Measurements from ENCODE around the gene PTTG1. TPM values are rescaled to one million over a fixed set of nuclear protein-coding genes. Genes with fewer than 3 reads are reported as not detected.
A peak's percentile ranks its signal among the peaks of the same experiment; 100 is the strongest.

The PTTG1 gene
- total and polyA plus RNA-seq, 7 donors, result 1.8 to 93.8 (median 11.9) TPM

DNA sequence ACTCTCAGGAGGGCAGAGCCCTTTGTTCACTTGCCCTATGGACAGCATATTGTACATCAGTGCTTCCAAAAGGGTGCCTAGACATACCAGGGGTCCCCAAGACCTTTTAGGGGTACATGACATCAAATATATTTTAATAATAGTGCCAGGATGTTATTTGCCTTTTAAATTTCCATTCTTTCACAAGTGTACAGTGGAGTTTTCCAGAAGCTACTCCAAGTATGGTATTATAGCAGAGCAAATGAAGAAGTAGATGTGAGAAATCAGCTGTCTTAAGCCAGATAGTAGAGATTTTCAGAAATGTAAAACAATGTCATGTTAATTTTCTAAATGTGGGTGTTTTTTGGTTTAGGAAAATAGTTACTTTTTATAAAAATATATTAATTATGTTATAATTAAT, 15.6 kb downstream of the PTTG1 start:
- Histone ChIP-seq H3K4me1 (peaks cover 0 to 7% (median 6%) of the 10 kb centered on the region in 4 donors), H3K9me3 (no peaks in the 10 kb centered on the region), H3K27ac (no peak overlapping the region), H3K4me3 (no peak overlapping the region), H3K27me3 (no peaks in the 10 kb centered on the region), H3K36me3 (no peaks in the 10 kb centered on the region)
- TF ChIP-seq POLR2AphosphoS5 (IDR thresholded peaks at IDR 0.05) (no peak), POLR2A (IDR thresholded peaks at IDR 0.05) (no peak), EP300 (IDR thresholded peaks at IDR 0.05) (no peak)
- TF ChIP-seq, protein P1, sequence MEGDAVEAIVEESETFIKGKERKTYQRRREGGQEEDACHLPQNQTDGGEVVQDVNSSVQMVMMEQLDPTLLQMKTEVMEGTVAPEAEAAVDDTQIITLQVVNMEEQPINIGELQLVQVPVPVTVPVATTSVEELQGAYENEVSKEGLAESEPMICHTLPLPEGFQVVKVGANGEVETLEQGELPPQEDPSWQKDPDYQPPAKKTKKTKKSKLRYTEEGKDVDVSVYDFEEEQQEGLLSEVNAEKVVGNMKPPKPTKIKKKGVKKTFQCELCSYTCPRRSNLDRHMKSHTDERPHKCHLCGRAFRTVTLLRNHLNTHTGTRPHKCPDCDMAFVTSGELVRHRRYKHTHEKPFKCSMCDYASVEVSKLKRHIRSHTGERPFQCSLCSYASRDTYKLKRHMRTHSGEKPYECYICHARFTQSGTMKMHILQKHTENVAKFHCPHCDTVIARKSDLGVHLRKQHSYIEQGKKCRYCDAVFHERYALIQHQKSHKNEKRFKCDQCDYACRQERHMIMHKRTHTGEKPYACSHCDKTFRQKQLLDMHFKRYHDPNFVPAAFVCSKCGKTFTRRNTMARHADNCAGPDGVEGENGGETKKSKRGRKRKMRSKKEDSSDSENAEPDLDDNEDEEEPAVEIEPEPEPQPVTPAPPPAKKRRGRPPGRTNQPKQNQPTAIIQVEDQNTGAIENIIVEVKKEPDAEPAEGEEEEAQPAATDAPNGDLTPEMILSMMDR (IDR thresholded peaks at IDR 0.05), result no peak
- no peak for DNase-seq
- intact Hi-C loops (cut with DNase I), result no loop called here

DNA sequence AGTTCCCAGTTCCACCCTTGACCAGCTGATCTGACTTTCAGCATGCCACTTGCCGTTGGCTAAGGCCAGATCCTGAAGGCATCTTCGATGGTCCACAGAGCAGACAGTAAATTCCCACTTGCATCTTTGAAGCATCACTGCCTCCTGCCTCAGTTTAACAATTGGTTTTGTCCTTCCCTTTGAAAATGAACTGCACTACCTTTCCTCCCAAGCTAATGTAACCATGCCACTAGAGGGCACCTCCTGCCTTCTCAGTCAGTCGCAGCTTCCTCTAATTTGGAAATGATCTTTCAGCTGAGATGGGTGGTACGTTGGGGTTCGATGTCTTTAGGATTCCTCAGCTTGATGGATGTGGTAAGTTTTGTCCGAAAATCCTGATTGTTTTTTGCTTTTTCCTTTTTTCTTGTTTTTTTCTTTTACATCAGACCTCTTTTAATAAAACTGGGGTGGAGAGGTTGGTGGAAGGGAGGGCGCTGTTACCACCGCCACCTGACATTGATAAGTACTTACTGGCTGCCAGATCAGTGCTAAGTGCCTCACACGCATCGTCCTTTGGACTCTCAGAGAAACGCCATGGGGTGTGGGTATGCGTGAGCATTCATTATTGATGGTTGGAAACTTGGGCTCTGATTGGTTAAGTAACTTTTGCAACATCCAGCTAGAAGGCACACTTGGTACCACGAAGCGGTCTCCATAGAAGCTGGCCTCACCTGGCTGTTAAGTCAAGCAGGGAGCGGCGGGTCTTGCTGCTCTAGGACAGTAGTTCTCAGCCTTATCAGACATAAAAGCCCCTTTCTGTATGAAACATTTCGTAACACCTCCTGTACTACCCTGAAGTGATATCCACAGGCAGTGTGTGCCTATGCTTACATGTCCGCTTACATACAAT, 16.9 kb downstream of the PTTG1 start:
- Histone ChIP-seq H3K4me3 (peak overlapping the region; percentile 3 to 45 (median 35)), H3K9me3 (no peaks in the 10 kb centered on the region), H3K4me1 (peaks cover 0 to 7% (median 6%) of the 10 kb centered on the region in 4 donors), H3K36me3 (no peaks in the 10 kb centered on the region), H3K27me3 (no peaks in the 10 kb centered on the region), H3K27ac (peak overlapping the region in 2 of 4 donors; percentile 15 to 21)
- TF ChIP-seq POLR2A (IDR thresholded peaks at IDR 0.05), result no peak
- no peak for TF ChIP-seq POLR2AphosphoS5 (IDR thresholded peaks at IDR 0.05)
- TF ChIP-seq, protein P1 (IDR thresholded peaks at IDR 0.05), result peak; percentile 23 to 55 (median 34)
- no peak for DNase-seq
- intact Hi-C loops (cut with DNase I), result no loop called here
- 2% methylated on average over 18 of the region's 18 CpGs for WGBS, 2 donors

DNA sequence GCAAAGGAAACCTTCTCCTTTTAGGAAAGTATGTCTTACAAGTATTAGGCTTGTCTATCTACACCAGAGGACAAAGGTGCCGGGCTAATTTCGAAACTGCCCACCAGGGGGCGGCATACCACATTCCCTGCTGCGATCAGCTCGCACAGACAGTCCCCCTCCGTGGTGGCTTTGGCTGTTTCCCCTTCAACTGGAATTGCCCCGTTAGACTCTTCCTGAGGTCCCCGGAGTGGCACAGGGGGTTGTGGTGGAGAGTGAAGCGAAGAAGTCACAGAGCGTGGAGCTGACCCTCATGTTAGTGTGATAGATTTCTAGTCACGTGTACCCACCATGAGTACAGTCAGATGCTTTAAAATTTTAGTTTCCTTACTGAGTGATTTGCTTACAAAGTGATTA, 17.5 kb downstream of the PTTG1 start:
- Histone ChIP-seq H3K4me1 (peaks cover 0 to 7% (median 6%) of the 10 kb centered on the region in 4 donors), H3K9me3 (no peaks in the 10 kb centered on the region), H3K27me3 (no peaks in the 10 kb centered on the region), H3K4me3 (peak overlapping the region; percentile 1 to 45 (median 35)), H3K36me3 (no peaks in the 10 kb centered on the region), H3K27ac (peak overlapping the region in 2 of 4 donors; percentile 15 to 21)
- 0 to 1% methylated on average over 11 of the region's 11 CpGs for WGBS, 2 donors
- no peak for TF ChIP-seq EP300 (IDR thresholded peaks at IDR 0.05)
- TF ChIP-seq, protein P1 (IDR thresholded peaks at IDR 0.05), result peak; percentile 36 to 95 (median 77)
- DNase-seq, result peak; percentile 91
- intact Hi-C loops (cut with DNase I), result no loop called here

DNA sequence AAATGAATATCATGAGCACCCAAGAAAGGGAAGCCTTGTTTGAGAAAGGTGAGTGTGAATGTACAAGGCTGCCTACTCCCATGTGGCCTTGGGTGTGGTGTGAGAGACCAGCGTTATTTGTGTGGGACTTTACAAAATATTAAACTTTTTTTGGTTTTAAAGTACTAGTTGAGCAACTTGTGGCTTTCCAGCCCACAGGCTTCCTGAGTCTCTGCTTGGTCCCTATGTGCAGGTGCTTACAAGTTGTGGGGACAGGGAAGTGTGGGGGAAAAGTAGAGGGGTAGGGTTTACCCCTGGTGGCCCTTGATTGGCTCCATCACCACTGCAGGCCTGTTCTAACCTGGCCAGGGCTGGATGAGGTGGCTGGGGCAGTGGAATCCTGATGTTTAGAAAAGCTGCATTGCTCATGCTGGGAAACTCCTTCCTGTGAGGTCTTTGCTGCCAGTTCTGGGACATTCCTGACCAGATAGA, 19.7 kb downstream of the PTTG1 start:
- Histone ChIP-seq H3K36me3 (no peaks in the 10 kb centered on the region), H3K9me3 (no peaks in the 10 kb centered on the region), H3K4me3 (no peak overlapping the region), H3K27me3 (no peaks in the 10 kb centered on the region), H3K27ac (no peak overlapping the region), H3K4me1 (peaks cover 0 to 7% (median 6%) of the 10 kb centered on the region in 4 donors)
- DNase-seq, result no peak
- WGBS, 2 donors, result 22 to 64% methylated on average over 1 of the region's 1 CpG
- TF ChIP-seq POLR2A (IDR thresholded peaks at IDR 0.05), result no peak
- no peak for TF ChIP-seq EP300 (IDR thresholded peaks at IDR 0.05)
- TF ChIP-seq, protein P1 (IDR thresholded peaks at IDR 0.05), result no peak
- TF ChIP-seq POLR2AphosphoS5 (IDR thresholded peaks at IDR 0.05), result no peak
- intact Hi-C loops (cut with DNase I), result loop anchor here (5.0 kb wide), 1 partner anchor 66 kb away; no protein-coding TSS in a partner anchor
